HG03039 (cell line): Measurements from ENCODE around the gene TTC21A.

Experiments used
- ATAC-seq: cut with Tn5 transposase; IDR thresholded peaks from one replicate; pipeline ENCODE4 v1.9.1; 2021; ENCODE audit warnings: mild to moderate bottlenecking, moderate library complexity; ENCODE audit not compliant: unreplicated experiment

Gene TTC21A

DNA sequence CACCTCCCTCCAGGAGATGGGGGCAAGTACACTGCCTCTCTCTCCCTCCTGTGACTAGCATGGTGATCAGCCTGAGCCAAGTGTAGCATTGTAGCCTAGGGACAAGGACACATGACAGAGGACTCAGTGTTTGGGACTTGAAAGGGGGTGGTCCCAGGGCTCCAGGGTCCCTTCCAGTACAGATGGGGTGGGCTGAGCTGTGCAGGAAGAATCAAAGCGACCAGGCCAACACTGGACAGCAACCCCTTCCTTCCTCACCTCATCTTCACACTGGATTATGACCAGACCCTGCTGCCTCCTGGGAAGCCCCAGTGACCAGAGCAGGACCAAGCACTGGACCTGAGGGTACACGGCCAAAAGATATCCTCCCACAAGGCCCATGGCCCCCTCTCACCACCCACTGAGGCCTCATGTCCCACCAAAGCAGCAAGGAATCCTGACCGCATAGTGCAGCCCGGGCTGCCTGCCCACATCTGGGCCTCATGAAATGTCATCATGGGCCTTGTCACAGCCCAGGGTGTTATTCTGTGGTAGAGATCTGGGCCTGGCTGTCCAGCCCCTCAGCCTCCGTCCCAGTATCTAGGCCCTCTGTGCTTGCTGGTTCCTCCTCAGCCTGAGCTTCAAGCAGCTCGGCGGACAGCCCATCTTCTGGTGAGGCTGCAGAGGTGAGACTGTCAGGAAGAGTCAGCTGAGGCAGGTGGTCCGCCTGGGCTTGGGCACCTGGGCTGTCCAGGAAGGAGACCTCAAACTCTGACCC lies 9.6 kb upstream of the TTC21A start:
- ATAC-seq = no peak

GRCh38 chr3:39098473-39099000 lies 8.9 kb upstream of the TTC21A start:
- no peak for ATAC-seq

DNA sequence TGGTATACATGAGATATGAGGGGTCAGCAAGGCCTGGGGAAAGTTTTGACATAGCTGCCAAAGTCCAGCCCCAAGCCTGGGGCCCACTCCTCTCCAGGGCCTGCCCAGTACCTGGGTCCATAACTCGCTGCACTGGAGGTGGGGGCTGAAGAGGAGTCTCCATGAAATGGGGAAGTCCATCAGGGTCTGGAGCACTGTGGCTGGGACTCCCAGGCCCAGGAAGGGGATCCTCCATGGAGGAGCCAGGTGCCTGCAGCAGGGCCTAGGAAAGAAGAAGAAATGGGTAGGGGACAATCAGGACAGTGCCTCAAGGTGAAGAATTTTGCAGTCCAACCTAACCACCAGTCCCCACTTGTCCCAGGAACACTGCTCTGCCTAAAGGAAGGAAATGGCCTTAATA lies 8.2 kb upstream of the TTC21A start:
- ATAC-seq = no peak

DNA sequence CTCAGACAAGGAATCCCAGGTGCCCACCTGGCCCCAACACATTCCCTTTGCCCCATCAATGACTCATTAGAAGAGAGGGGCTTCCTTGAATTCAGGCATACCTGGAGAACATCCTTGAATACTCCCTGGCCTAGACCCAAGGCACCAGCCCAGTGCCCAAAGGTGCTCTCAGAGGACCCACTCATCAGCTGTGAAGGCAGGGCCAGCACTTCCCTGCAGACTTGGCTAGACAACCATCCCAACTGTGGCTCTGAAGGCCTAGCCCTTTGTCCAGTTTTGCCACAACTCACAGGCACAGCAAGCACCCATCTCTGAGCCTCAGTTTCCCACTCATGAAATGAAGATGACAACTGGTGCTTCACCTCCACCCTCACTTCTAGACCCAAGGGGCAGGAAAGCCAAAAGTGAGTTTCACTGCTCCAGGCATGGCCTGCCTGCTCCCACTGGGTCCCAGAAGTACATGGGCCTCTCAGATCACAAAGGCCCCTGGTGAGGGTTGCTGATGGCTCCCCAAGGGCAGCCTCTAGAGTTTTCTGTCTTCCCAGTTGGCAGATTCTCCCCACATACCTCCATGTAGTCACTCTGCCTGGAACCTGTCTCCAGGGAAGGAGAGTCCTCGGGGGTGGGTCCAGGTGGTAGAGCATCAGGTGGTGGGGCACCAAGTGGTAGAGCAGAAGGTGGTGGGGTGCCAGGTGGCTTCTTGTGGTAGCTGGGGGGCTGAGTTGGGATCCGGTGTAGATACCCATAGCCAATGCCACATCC lies 7.6 kb upstream of the TTC21A start:
- no peak for ATAC-seq

DNA sequence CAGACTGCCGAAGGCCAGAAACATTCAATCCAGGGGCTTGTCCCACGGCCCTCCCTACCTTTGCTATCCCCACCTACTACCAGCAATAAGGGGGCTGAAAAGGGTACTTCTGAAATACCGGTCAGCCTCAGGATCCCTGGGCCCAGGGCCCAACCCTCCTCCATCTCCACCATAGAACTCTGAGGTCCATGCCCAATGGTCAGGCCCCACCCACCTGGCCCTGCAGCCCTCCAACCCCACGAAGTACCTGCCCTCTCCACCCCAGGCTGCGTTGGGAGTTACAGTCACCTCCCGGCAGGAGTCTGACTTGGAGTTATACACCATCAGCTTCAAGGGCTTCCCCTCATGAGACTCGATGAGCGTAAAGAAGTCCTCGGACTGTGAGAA lies 7.0 kb upstream of the TTC21A start:
- ATAC-seq = no peak

DNA sequence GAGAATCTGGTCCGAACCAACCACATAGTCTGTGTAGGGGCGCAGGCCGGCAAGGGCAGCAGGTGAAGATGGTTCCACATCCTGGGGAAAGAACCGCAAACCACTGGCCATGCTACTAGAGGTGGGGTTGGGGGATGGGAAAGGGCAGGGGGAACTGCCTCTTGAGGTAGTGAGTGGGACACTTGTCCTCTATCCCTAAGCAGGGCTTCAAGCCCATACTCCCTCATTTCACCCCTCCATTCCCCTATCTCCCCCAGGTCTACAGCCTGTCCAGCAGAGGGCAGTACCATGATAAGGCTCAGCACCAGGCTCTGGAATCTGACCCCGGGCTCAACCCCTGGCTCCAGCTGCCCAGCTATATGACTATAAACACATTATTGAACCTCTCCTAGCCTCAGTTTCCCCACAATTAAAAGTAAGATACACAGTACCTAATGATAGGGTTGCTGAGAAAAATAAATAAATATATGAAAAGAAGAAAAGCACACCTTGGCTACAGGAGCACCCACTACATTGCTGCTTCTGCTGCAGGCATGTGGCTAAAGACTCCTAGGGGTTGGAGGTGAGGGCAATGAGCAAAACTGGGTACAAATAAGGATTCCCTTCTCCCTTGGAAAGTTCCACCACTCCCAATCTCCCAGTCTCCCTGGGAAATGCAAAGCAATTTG lies 6.3 kb upstream of the TTC21A start:
- ATAC-seq = no peak

- no peak for ATAC-seq
These were observed 4.8 kb upstream of the TTC21A start for GRCh38 chr3:39102504-39103323.

GRCh38 chr3:39103324-39103693 lies 4.2 kb upstream of the TTC21A start:
- ATAC-seq = no peak

- ATAC-seq = no peak
These were observed 3.5 kb upstream of the TTC21A start for GRCh38 chr3:39103791-39104552.

GRCh38 chr3:39104961-39105686 lies 2.4 kb upstream of the TTC21A start:
- ATAC-seq = no peak

DNA sequence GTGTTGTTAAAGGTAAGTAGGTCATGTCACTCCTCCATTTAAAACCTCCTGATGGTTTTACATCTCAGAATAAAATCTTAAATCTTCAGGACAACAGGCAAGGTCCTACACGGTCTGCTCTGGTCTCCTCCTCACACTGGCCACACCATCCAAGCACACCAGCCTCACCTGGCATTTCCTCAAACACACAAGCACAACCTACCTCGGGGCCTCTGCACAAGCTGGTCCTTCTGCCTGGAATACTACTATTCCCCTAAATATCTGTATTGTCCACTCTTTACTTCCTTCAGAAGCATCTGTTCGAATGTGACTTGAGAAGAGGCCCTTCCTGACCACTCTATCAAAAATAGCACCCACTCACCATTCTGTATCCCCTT lies 1.8 kb upstream of the TTC21A start:
- ATAC-seq = no peak

- no peak for ATAC-seq
These were observed 1.1 kb upstream of the TTC21A start for GRCh38 chr3:39106281-39106811.

- ATAC-seq = no peak
These were observed 561 bp upstream of the TTC21A start for GRCh38 chr3:39106851-39107387.

DNA sequence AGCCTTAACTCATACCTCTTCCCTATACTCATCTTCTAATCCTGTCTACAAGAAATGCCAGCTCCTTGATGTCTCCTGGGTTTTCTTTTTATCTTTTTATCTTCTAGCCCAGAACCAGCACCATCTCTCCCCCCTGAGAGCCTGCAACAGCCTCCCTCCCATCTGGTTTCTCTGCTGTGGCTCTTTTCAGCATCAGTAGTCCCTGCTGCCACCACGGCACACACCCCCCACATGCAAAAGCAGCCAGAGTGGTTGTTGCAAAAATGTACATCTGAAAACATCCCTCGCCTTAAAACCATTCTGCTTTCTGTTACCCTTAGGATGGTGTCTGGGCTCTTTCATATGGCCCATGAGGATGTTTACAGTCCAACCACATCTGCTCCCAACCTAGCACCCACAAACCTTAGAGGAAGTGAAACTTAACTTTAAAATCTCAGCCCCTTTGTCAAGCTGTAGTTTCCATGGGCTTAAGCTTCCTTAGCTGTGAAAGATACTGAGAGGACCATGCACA lies 775 bp downstream of the TTC21A start:
- ATAC-seq = peak; percentile 52

DNA sequence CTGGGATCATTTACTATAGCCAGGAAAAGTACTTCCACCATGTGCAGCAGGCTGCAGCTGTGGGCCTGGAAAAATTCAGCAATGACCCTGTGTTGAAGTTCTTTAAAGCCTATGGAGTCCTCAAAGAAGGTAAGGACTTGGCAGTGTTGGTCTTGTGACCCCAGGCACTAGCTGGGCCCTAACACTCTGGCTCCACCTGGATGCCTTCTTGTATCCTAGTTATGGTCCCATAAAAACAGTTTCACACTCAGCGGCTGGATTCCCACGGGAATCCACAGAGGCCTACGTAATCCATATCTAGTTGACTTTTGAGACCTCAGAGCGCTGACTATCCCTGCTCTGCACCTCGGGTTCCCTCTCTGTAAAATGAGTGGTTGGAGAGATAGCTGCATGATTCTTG lies 1.6 kb downstream of the TTC21A start:
- ATAC-seq = no peak

- ATAC-seq = no peak
These were observed 2.7 kb downstream of the TTC21A start for GRCh38 chr3:39110041-39110639.

DNA sequence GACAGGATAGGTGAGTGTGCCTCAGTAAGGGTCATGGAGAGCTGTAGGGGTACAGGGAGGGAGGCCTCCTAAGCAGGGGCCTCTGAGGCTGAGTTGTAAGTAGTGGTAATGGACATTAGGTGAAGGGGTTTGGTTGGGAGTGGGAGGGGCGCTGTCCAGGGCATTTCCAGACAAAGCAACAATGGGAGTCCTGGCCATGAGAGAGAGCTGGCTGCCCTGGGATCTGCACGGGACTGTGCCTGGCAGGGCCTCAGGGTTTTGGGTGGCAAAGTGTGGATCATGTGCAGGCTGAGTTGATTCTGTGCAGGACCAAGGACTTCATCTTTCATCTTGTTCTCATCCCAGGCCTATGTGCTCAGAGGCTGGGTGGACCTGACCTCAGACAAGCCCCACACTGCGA lies 4.6 kb downstream of the TTC21A start:
- ATAC-seq = no peak

DNA sequence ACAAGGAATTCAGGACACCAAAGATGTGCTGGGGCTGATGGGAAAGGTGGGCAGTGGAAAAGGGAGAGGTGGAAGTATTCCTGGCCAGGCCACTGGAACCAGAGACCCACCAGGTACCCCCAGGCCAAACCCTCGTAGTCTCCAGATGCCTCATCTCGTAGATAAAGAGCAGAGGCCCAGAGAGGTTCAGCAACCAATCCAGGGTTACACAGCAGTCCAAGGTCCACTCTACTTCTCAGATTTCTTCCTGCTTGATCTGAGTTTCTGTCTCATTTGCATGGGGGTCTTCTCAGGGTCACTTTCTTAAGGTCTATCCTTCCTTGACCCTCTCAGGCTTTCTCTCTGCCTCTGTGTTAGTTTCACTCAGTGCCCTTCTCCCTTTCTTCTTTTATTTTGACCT lies 5.1 kb downstream of the TTC21A start:
- ATAC-seq = no peak
